GM10847 (cell line): Measurements from ENCODE around the gene MYMK.

ENCODE experiments used
- POLR2A ChIP-seq: IDR thresholded peaks from 2 replicates; pipeline ENCODE4 v1.6.1; 2011; ENCODE audit not compliant: insufficient read length; ENCODE audit errors: extremely low read depth

MYMK gene

DNA sequence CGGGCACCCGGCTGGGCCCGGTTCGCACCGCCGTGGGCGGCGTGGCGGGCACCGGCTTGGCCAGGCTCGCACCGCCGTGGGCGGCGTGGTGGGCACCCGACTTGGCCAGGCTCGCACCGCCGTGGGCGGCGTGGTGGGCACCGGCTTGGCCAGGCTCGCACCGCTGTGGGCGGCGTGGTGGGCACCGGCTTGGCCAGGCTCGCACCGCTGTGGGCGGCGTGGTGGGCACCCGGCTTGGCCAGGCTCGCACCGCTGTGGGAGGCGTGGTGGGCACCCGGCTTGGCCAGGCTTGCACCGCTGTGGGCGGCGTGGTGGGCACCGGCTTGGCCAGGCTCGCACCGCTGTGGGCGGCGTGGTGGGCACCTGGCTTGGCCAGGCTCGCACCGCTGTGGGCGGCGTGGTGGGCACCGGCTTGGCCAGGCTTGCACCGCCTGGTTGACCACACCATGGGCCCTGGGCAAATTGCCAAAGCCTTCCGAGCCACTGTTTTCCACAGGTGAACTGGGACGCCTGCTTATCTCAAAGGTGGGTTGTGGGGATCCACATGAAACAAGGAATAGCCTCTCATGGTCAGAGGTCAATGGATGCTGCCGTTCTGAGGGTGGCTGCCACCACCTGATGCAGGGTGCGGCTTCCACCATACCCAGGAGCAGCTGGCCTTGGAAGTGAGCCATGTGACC lies 38.0 kb upstream of the MYMK start:
- no peak for TF ChIP-seq POLR2A

DNA sequence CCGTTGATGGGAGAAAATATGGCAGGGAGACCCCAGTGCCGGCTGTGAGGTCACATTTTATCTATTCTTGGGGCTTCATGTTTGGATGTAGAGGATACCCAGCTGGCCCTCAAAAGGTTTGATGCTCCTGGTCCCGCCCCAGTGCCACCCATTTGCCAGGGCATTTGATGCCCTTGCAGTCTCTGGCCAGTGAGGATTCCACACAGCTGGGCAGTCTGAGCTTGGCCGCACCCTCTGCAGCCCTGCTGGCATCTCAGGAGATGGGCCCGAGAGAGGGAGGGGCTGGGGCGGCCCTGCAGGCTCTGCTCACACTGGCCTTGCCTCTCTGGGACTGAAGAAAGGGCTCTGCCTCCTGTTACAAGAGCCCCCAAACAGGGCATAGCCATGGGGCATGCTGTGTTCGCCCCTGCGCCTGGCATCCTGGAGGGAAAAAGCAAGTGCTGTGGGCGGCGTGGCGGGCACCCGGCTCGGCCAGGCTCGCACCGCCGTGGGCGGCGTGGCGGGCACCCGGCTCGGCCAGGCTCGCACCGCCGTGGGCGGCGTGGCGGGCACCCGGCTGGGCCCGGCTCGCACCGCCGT lies 37.3 kb upstream of the MYMK start:
- TF ChIP-seq POLR2A: no peak

GRCh38 chr9:133560944-133561343 lies 36.2 kb upstream of the MYMK start:
- no peak for TF ChIP-seq POLR2A

DNA sequence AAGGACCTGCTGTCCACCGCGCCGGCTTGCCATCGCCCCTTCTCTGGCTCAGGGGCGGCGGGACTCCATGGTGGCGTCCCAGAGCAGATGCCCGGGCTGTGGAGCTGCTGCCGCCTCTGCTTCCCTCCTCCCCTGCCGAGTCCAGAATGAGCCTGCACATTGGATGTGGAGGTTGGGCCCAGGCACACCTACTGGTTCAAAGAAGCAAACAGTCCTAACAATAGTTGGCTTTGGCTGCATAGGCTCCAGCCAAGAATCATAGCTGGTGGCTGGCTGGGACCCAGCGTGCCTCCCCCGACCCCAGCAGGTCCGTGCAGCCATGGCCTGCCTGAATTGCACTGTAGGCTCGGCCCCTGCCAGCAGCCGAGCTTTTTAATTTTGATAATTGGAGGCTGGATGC lies 35.6 kb upstream of the MYMK start:
- no peak for TF ChIP-seq POLR2A

DNA sequence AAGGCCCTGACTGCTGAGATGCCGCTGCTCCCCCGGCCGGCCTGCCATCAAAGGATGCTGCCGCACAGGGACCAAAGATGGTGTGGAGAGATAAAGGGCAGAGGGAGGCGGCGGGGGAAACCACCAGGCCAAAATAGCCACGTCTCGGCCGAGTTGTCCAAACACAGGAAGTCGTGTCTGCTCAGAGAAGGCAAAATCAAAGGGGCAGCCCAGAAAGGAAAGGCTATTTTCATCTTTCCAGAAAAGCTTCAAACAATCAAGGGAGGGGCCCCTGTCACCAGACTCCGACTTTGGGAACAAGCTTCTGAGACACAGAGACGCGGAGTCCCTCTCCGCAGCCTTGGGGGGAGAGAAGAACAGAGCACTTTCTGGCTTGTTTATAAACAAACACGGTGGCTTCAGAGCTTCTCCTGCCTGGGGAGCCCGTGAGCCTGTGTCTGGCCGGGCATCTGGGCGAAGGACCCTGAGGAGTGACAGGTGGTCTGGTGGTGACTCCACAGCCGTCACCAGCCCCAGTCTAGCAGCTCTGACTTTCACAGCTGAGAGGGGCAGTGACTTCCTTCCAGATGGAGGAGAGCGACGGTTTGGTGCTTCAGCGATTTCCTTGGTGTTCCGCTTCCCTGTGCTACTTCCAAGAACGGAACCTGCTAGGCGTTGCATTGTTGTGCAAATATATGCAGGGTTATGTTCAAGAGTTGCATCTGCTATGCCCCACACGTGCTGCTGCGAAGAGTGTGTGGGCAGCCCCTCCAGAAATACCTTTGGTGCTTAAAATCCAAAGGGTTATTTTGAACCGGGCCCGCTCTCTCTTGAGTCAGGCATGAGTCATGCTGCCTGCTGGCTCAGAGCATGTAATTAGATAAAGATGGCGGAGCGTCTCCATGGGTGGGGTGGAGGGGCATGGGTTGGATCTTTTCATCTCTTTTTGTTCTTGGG lies 33.7 kb upstream of the MYMK start:
- no peak for TF ChIP-seq POLR2A

DNA sequence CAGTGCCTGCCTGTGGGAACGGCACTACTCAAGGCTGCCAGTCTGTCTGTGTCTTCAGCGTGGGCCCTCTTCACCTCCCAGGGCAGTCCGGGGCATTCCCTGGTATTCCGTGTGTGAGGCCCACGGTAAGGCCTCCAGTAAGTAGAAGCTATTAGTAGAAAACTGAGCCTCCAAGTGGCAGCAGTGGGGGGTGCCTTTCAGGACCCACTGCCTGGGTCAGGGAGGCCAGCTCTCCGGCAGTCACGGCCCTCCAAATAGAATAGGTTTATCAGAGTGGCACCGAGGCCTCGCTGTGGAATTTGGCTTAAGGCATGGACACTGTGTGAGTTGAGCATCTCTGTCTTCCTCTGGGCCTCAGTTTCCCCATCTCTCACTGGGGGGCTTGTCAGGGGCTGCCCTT lies 32.8 kb upstream of the MYMK start:
- TF ChIP-seq POLR2A: no peak

GRCh38 chr9:133556354-133556753 lies 31.6 kb upstream of the MYMK start:
- TF ChIP-seq POLR2A: no peak

GRCh38 chr9:133554729-133555128 lies 30.0 kb upstream of the MYMK start:
- no peak for TF ChIP-seq POLR2A

GRCh38 chr9:133553973-133554713 lies 29.4 kb upstream of the MYMK start:
- TF ChIP-seq POLR2A: no peak

DNA sequence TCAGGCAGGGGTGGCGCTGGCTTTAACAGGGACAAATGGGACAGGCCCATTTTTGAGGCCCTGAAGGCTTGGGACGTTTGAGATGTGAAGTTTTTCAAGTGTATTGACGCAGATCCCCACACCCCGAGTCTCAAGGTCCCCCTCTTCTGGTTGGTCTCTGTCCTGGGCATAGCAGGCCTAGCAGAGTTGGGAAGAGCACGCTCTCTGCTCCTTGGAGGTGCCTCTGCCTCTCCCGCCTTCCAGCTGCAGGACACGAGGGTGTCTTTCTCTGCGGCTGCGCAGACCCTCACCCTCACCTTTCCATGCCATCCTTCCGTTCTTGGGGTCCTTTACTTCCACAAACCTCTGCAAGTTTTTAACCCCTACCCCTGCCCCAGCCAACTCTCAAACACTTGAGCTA lies 28.4 kb upstream of the MYMK start:
- no peak for TF ChIP-seq POLR2A

DNA sequence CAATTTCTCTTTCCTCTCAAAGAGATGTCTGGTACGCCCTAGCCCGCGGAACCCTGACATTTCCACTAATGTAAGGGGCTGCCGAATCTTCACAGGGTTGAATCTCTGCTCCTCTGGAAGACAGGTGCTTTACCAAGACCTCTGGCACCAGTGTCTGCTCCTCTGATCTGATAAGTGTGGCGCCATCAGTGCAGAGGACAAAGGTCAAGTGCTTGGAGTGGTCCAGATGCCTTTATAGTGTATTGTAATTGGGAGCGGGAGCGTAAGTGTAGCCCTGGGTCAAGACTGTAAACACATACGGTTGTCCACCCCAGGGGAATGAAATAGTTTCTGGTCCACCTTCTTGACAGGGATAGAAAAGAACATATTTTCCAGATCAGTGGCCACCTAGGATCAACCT lies 27.5 kb upstream of the MYMK start:
- no peak for TF ChIP-seq POLR2A

DNA sequence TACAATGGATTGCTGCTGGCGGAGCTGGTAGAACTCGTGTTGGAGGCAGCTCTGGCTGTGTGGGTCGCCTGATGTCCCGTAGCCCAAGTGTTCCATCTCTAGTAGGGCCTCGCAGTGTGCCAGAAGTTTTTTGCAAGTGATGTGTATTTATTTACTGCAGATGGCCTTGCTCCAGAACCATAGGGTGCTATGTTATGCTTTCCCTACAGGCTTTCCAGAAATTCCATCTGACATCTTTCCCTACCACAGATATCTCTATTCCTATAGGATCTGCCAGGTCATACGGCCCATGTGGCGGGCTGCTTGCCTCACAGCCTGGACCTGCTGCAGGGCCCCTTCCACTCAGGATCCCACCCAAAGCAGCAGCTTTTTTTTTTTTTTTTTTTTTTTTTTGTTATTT lies 26.7 kb upstream of the MYMK start:
- TF ChIP-seq POLR2A: no peak

- no peak for TF ChIP-seq POLR2A
Observed at GRCh38 chr9:133547116-133547515, 22.4 kb upstream of the MYMK start.

DNA sequence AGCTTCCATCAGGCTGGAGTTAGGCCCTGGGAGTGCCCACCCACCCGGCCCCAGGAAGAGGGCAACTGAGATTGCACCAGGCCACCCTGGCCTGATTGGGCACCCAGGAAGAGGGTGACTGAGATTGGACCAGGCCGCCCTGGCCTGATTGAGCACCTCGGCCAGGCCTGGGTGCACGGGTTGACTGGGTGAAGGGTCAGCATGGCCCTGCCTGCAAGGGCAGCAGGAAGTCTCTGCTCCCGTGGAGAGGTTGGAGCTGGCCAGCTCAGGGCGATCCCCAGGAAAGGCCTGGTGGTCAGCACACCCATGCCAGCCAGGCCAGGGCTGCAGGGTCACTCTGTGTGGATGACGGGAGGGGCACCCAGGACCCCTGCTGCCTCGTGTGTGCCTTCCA lies 21.5 kb upstream of the MYMK start:
- no peak for TF ChIP-seq POLR2A

DNA sequence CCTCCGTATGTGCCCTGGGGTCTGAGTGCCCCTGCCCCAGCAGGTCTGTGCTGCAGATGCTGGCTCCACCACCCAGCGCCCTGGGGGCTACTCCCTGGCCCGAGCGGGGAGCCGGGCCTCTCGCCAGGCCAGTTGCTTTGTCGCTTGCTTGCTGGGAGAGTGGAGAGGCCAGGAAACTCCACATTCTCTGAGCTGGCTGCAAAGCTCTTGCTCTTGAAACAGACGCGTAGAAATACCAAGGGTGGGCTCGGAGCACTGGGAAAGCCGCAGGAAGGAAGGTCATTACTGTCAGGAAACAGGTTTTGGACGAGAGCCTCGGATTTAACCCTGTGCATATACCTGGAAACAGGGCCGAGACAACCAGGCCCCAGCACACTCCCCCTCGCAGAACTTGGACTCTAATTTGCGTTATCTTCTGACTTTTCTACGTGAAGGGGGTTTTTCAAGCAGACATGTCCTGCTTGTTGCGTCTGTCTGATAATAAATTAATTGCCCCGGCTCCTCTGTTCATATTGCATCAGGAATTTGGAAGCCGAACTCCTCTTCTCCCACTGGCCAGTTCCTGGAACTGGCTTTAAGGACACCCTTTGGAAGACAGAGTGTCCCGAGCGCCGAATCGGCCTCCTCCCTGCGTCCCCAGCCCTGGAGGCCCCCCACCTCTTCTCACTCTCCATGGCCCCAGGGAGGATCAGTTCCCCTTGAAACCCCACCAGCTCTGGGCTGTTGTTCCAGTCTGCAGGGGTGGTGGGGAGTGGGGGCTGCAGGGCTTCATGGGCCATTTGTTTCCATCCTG lies 20.9 kb upstream of the MYMK start:
- TF ChIP-seq POLR2A: no peak

DNA sequence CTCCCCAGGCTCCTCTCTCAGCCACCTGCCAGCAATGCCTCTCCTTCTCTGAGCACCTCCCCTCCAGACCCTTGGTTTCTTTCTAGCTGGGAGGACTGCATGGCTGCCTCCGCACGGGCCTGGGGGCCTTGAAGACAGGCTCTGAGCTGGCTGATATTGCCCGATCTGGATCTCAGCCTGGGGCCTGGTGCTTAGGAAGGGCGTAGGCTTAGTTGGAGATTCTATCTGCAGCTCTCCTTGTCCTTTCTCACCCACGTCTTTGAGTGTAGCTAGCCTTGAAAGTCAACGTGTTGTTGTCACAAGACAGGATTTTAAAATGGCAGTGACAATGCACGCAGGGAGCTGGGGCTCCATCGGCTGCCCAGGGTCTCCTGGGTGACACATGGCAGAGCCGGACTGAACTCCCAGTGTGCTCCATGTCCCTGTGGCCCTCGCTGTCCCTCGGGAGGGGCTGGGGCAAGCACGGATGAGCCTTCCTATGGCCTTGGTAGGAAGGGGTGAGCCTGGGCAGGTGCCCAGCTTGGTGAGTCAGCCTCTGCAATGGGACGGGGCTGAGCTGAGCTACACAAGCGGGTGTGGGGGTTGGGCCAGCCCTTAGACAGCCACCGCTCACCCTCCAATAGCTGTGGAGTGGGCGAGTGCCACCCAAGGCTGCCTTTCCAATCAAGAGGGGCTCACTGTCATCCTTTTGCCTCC lies 19.2 kb upstream of the MYMK start:
- no peak for TF ChIP-seq POLR2A
